WI38 (cell line): ENCODE data around the gene ARHGEF28.

Experiments used
- H3K4me3 ChIP-seq: 2 replicates; pipeline ENCODE4 v1.5.1; 2011; ENCODE audit warnings: low read depth, mild to moderate bottlenecking, control low read depth, low read length
- CTCF ChIP-seq: IDR thresholded peaks from 2 replicates; pipeline ENCODE4 v1.5.1; 2012; ENCODE audit warnings: low read depth, mild to moderate bottlenecking, control low read depth, low read length

Gene ARHGEF28

GRCh38 chr5:73973135-73973534 lies 347.1 kb downstream of the ARHGEF28 start:
- TF ChIP-seq CTCF: no peak
- no peak overlapping the region for H3K4me3 ChIP-seq

GRCh38 chr5:73974871-73975360 lies 348.9 kb downstream of the ARHGEF28 start:
- no peak for TF ChIP-seq CTCF
- H3K4me3 ChIP-seq: no peak overlapping the region

- no peak for TF ChIP-seq CTCF
Measured at GRCh38 chr5:73975845-73976244, 349.8 kb downstream of the ARHGEF28 start.

GRCh38 chr5:73977146-73977545 lies 351.1 kb downstream of the ARHGEF28 start:
- H3K4me3 ChIP-seq: no peak overlapping the region
- TF ChIP-seq CTCF: no peak

More at GRCh38 chr5:73975845-73976244, 349.8 kb downstream of the ARHGEF28 start:
- no peak overlapping the region for H3K4me3 ChIP-seq

- H3K4me3 ChIP-seq: no peak overlapping the region
- no peak for TF ChIP-seq CTCF
Measured at GRCh38 chr5:73979321-73979720, 353.3 kb downstream of the ARHGEF28 start.

GRCh38 chr5:73981704-73982103 lies 355.7 kb downstream of the ARHGEF28 start:
- TF ChIP-seq CTCF: no peak
- no peak overlapping the region for H3K4me3 ChIP-seq

- TF ChIP-seq CTCF: no peak
Measured at GRCh38 chr5:73983644-73984043, 357.6 kb downstream of the ARHGEF28 start.

More at GRCh38 chr5:73983644-73984043, 357.6 kb downstream of the ARHGEF28 start:
- H3K4me3 ChIP-seq: no peak overlapping the region
